RCC 7860 (cell line): Measurements from ENCODE around the gene RNPC3.
"Not testable (repeated sequence)": the region's sequence is repeated elsewhere in the genome, so short reads cannot be mapped to it uniquely, and the experiment has no call there.

Experiments
- DNase-seq: peaks from one replicate; pipeline ENCODE4 v3.0.0-alpha.2; 2015; ENCODE audit warnings: low spot score
- FAIRE-seq: peaks from 2 replicates; lab custom pipeline; 2012; peaks lifted over from hg19 to GRCh38; lab: Jason Lieb, UNC

The RNPC3 gene

DNA sequence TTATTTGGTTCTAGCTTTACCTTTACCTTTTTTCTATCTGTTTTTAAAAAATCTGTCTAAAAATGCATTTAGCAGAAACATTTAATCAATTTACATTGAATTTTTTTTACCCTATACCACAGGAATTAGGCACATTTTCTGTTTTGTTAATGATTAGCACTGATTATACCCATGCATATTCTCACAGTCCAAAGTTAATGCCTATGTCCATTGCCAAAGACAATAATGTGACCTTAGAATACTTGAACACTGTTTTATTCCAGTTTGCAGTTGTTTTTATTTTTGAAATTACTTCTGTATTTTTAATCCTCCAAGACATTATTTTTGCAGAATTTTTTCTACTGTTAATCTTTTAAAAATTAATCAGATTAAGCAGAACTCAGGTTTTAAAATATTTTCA, 34.9 kb downstream of the RNPC3 start:
- DNase-seq: no peak
- FAIRE-seq: no peak

DNA sequence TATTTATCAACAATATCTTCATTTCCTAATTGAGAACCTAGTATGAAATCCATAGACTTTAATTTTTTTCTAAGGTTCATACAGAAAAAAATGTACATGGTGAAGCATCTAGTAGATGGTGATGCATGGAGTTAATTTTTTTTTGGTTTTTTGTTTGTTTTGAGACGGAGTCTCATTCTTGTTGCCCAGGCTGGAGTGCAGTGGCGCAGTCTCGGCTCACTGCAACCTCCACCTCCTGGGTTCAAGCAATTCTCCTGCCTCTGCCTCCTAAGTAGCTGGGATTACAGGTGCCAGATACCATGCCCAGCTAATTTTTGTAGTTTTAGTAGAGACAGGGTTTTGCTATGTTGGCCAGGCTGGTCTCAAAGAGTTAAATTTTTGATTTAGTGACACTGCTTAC, 35.6 kb downstream of the RNPC3 start:
- not testable (repeated sequence) for DNase-seq, FAIRE-seq

DNA sequence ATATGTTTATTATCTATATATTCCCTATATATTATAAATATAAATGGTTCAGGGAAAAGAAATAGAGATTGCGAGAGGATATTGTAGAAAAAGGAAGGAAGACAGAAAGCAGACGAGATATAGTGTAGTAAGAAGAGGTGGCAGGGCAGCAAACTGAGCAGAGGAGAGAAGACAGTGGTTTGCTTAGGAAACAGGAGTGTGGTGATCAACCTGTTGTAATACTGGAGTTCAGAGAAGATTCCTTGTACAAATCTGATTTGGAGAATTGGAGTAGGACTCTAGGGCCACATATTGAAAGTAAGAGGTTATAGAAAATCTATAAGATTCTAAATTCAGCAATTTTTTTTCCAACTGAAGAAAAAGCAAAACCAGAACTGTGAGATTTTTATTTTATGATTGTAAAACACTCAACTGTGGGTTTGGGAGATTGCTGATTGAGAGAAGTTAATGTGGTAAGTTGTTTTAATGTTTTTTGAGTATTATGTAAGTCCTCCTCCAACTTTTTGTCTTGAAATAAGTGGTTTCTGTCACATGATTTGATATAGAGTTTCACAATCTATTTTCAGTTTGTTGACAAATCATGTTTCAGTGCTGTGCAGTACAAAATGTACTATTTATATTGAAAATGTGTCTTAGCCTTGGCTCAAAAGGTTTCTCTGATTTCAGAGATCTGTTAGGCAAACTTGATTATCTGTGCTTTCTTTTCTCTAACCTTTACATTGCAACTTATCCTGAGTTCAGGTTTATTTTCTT, 36.3 kb downstream of the RNPC3 start:
- no peak for DNase-seq
- no peak for FAIRE-seq

DNA sequence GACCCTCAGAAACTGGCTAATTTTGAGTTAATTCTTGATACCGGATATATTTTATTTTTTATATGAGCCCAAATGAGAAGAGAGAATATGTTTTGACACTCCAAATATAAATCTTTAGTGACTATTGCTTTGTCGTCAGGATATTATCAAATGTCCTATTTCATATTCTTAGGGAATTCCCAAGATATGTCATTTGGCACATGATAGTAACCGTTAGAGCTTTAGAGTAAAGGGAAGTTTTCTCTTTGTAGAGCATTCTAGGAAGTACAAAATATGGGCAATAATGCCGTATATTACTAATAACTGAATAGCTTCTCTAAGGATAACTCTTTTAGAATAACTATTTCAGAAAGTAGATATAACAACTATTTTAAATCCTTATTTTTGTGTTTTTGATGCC, 37.6 kb downstream of the RNPC3 start:
- no peak for DNase-seq
- FAIRE-seq: no peak

DNA sequence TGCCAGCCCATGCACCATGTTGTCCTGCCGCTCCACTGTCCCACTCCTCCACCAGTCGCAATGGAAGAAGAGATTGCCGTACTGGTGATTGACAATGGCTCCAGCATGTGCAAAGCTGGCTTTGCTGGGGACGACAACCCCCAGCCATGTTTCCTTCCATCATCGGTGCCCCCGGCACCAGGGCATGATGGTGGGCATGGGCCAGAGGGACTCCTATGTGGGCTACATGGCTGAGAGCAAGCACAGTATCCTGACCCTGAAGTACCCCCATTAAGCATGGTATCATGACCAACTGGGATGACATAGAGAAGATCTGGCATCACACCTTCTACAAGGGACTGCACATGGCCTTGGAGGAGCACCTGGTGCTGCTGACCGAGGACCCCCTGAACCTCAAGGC, 44.0 kb downstream of the RNPC3 start:
- FAIRE-seq (no peak), DNase-seq (no peak)

DNA sequence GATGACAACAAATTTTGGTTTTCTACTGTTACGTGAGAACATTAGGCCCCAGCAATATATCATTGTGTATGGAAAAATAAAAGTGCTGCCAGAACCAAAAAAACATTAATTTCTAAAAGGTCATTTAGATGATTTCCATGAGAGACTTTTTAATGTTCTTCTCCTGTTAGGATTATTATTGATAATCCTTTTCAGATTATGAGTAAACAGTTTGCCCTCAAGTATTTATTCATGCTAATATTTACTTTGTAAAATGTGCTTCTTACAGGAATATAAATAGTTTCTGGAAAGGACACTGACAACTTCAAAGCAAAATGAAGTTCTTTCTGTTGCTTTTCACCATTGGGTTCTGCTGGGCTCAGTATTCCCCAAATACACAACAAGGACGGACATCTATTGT, 45.8 kb downstream of the RNPC3 start, which contains the start of gene AMY2B:
TSS of gene AMY2B (plus strand) at position 301 of the 400 bp plus-strand sequence. CDS start at position 315, 14 bp downstream.
- FAIRE-seq: peak; percentile 5
- not testable (repeated sequence) for DNase-seq

DNA sequence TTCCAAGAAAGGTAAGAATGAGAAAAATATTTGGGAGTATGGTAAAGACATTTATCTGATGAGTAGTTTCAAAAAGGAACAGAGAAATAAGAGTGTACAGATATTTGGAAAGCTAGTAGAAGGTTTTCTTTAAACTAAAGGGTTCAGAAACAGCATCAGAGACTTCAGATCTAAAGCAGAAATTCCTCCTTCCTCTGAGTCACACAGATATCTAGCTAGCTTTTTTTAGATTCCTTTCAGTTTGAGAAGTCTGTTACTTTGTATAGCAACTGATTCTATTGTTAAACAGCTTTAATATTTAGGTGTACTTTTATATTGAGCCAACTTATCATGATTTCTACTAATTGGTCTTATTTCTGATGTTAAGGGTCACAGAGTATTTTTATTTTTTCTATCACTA, 50.6 kb downstream of the RNPC3 start:
- DNase-seq (no peak), FAIRE-seq (no peak)

DNA sequence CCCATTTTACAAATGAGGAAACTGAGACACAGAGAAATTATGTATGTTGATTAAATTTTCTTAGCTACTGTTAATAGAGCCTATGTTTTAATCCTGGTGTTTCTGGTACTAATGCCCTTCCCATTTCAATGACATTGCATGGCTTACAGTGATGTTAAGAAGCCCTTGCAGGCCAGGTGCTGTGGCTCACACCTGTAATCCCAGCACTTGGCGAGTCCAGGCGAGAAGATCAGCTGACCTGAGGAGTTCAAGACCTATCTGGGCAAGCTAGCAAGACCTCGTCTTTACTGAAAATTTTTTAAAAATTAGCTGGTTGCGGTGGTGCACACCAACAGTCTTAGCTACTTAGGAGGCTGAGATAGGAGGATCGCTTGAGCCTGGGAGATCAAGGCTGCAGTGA, 51.3 kb downstream of the RNPC3 start:
- not testable (repeated sequence) for FAIRE-seq, DNase-seq

DNA sequence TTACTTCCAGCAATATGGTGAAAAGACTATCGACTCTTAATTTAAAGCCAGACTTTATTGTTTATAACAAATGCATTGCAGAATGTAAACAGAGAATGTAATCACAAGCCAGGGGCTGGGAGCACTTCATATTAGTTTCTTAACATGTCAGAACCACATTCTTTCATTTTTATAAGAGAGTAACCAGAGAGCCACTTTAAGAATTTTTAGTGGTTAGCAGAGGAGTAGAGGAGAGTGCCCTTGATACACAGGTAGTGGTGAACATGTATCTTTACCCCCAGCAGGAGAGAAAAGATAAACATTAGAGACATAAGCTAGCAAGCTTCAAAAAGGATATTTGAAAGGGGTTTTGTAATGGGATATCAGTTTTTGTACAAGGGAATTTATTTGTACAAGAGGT, 57.0 kb downstream of the RNPC3 start:
- no peak for DNase-seq

DNA sequence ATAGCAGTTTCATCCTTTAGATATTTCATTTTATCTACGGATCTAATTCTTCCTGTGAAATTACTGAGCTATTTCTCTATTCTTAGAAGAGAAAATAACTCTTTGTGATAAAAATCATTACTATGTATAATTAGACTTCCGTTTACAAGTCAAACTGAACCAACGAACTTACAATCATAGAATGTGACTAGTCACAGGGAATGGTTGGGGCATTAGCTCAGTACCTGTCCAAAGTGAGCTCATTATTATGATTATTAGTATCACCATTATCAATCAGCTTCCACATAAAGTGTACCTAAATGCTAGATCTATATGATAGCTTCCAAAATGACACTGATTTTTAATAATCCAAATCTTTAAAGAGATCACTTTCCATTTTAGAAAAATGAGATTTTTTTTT, 58.4 kb downstream of the RNPC3 start:
- no peak for FAIRE-seq

More for the DNA sequence above, 57.0 kb downstream of the RNPC3 start:
- no peak for FAIRE-seq

DNA sequence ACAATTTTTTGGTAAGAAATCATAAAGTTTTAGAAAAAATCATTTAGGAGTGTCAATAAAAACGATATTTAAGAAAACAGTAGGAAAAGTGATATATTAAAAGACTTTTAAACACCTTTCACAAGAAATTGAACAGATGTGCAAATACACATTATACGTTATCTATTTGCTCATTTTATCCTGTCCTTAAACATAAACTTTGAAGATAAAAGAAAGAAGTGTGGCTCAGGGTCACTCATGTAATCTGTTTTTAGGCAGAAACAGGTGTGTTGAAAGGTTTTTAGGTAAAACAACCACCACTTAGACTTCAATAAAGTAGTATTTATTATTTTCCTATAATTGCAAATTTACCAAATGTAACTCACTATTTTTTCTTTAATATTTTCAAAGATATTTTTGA, 59.0 kb downstream of the RNPC3 start:
- no peak for FAIRE-seq
- DNase-seq: no peak

More for the DNA sequence above, 58.4 kb downstream of the RNPC3 start:
- no peak for DNase-seq

DNA sequence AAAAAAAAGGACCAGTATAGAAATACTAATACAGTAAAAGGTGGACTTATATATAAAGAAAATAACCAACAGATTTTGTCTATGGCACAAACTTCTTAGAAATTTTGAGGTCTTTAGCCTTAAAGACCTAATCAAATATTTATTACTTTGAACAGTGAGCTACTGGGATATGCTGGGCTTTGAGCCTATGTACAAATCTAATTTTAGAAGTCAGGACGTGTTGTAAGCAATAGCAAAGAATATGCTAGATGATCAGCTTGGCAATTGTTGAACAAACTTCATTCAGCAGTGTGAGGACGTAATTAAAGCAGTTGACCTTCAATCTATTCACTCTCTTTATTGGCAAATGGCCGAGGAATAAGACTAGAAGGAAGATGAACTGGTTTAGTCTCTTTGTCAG, 77.2 kb downstream of the RNPC3 start:
- peak; percentile 45 for FAIRE-seq
- not testable (repeated sequence) for DNase-seq
